Measurements from ENCODE around the gene SYTL3. TPM values are rescaled to one million over a fixed set of nuclear protein-coding genes. Genes with fewer than 3 reads are reported as not detected.
A peak's percentile ranks its signal among the peaks of the same experiment; 100 is the strongest.

The SYTL3 gene
- total and polyA plus RNA-seq, 2 of the 8 experiments (the other 6 are each of a cell fraction or from before 2014, with no cell fraction given) = 0.27 to 0.99 TPM

- Histone ChIP-seq H3K18ac (ENCODE audit: extremely low read depth, low read length) (no peak overlapping the region), H3K9me3 (ENCODE audit: insufficient read depth in 2 of 2, low read depth in 1 of 2, low read length in 1 of 2) (no peaks in the 10 kb centered on the region), H3K27me3 (replicated peaks in 1 of 4; ENCODE audit: control insufficient read depth in 3 of 4, extremely low read depth in 1 of 4, insufficient read depth in 3 of 4, low read length in 3 of 4) (no peaks in the 10 kb centered on the region; a peak in 1 of 7 replicates), H4K8ac (ENCODE audit: extremely low read depth, insufficient read depth, low read length) (no peak overlapping the region), H3K56ac (replicated peaks; ENCODE audit: insufficient read length, low read depth, low read length) (no peak overlapping the region), H3K4ac (replicated peaks; ENCODE audit: insufficient read length, low read depth, low read length) (no peak overlapping the region), H2BK5ac (ENCODE audit: low read depth, low read length) (no peak overlapping the region), H2BK120ac (replicated peaks; ENCODE audit: low read depth, low read length) (no peak overlapping the region), H4K5ac (ENCODE audit: insufficient read length, low read depth, low read length) (no peak overlapping the region), H2AK5ac (ENCODE audit: low read depth, low read length) (no peak overlapping the region), H4K91ac (replicated peaks; ENCODE audit: insufficient read length, low read length) (no peak overlapping the region), H3K23me2 (ENCODE audit: low read depth, low read length) (no peaks in the 10 kb centered on the region), H3K36me3 (ENCODE audit: control insufficient read depth in 2 of 4, insufficient read depth in 4 of 4, low read length in 3 of 4) (no peaks in the 10 kb centered on the region), H2BK15ac (ENCODE audit: low read length) (no peak overlapping the region), H2BK12ac (ENCODE audit: low read depth, low read length) (0 out of 2 replicates have a peak overlapping the region, but pooled peaks have one; percentile 10), H2BK20ac (ENCODE audit: low read length) (no peak overlapping the region), H3K79me2 (ENCODE audit: control insufficient read depth in 1 of 2, insufficient read depth in 2 of 2, low read length in 2 of 2) (no peaks in the 10 kb centered on the region), H3K9ac (replicated peaks in 1 of 4; ENCODE audit: extremely low read depth in 1 of 4, low read depth in 3 of 4, low read length in 3 of 4) (no peak overlapping the region), H3K4me3 (ENCODE audit: extremely low read depth in 1 of 4, insufficient read depth in 2 of 4, low read depth in 3 of 4, low read length in 4 of 4) (no peak overlapping the region), H3K14ac (ENCODE audit: insufficient read length) (no peak overlapping the region), H3K4me1 (replicated peaks in 1 of 4; ENCODE audit: control insufficient read depth in 3 of 4, insufficient read depth in 4 of 4, low read length in 3 of 4) (peaks cover 0 to 8% (median 4%) of the 10 kb centered on the region in 4 experiments; a peak in 4 of 7 replicates), H3K23ac (ENCODE audit: insufficient read length) (no peak overlapping the region), H3K79me1 (ENCODE audit: low read depth, low read length) (no peaks in the 10 kb centered on the region), H3K27ac (ENCODE audit: low read depth, low read length) (no peak overlapping the region), H2AFZ (ENCODE audit: low read length) (peak overlapping the region; percentile 65), H3K4me2 (ENCODE audit: insufficient read depth in 1 of 2, low read depth in 2 of 2, low read length in 2 of 2) (peak overlapping the region; percentile 24 to 25; a peak in 1 of 4 replicates), H4K20me1 (replicated peaks in 1 of 2; ENCODE audit: control insufficient read depth in 1 of 2, insufficient read depth in 2 of 2, low read length in 2 of 2) (no peaks in the 10 kb centered on the region)
- no peak for DNase-seq (ENCODE audit: low read depth in 1 of 2, low spot score in 2 of 2)
- ChIA-PET CTCF (ENCODE audit: partially characterized antibody) (interaction anchor here (1.3 to 7.3 kb wide), 5 partner anchors 10 to 58 kb away, joined by 4 to 104 read pairs (median 39); partner anchors contain the start of gene SYTL3), POLR2A (ENCODE audit: partially characterized antibody) (interaction anchor here (0.8 to 2.1 kb wide), 2 partner anchors 17 to 19 kb away, joined by 3 to 8 read pairs; partner anchors contain the start of gene DYNLT1)
- no peak for FAIRE-seq
- 76% methylated on average over 27 of the region's 27 CpGs; no CpG with 5 or more reads in 1 of the 2 experiments for WGBS, 2 experiments (ENCODE audit: extremely low coverage in 1 of 2, insufficient coverage in 1 of 2, insufficient read length in 1 of 2, insufficient replicate concordance in 2 of 2, low coverage in 1 of 2, low lambda C conversion rate in 2 of 2, missing lambda C conversion rate in 1 of 2)
- TF ChIP-seq KDM5A (IDR thresholded peaks at IDR 0.05; ENCODE audit: low read length) = no peak
- TF ChIP-seq ATF2 (IDR thresholded peaks at IDR 0.05; ENCODE audit: low read length) = no peak
- no peak for TF ChIP-seq ATF3 (IDR thresholded peaks at IDR 0.05; ENCODE audit: insufficient read depth, low read depth, low read length)
These were observed 13.2 kb downstream of the SYTL3 start for GRCh38 chr6:158662954-158663624.
